ENCODE results near the gene MBNL1. TPM values are rescaled to one million over a fixed set of nuclear protein-coding genes. Genes with fewer than 3 reads are reported as not detected.

Gene MBNL1
- polyA plus RNA-seq, 3 donors = 17.5 to 80.9 (median 65.6) TPM

- WGBS, 3 donors = 22 to 68% (median 48%) methylated on average over 1 of the region's 1 CpG
Measured at GRCh38 chr3:152307829-152308474, 39.2 kb downstream of the MBNL1 start.

GRCh38 chr3:152308475-152308844 is 39.7 kb downstream of the MBNL1 start:
- H3K27ac ChIP-seq (ENCODE audit: low read depth, low read length) = no peak overlapping the region
- WGBS, 3 donors = 84 to 98% (median 91%) methylated on average over 1 of the region's 1 CpG

More at GRCh38 chr3:152307829-152308474, 39.2 kb downstream of the MBNL1 start:
- H3K27ac ChIP-seq (ENCODE audit: low read depth, low read length) = no peak overlapping the region

GRCh38 chr3:152309031-152309430 is 40.3 kb downstream of the MBNL1 start:
- H3K27ac ChIP-seq (ENCODE audit: low read depth, low read length) = no peak overlapping the region
- 67 to 88% (median 73%) methylated on average over 3 of the region's 3 CpGs for WGBS, 3 donors

- no peak overlapping the region for H3K27ac ChIP-seq (ENCODE audit: low read depth, low read length)
- 60 to 70% (median 61%) methylated on average over 6 of the region's 6 CpGs for WGBS, 3 donors
Measured at GRCh38 chr3:152309535-152310307, 41.0 kb downstream of the MBNL1 start.

GRCh38 chr3:152313430-152313829 is 44.7 kb downstream of the MBNL1 start:
- 23 to 84% (median 79%) methylated on average over 2 of the region's 2 CpGs for WGBS, 3 donors
- H3K27ac ChIP-seq (ENCODE audit: low read depth, low read length) = no peak overlapping the region

GRCh38 chr3:152313914-152314313 is 45.2 kb downstream of the MBNL1 start:
- H3K27ac ChIP-seq (ENCODE audit: low read depth, low read length) = no peak overlapping the region

- H3K27ac ChIP-seq (ENCODE audit: low read depth, low read length) = no peak overlapping the region
- 70 to 81% (median 76%) methylated on average over 3 of the region's 3 CpGs for WGBS, 3 donors
Measured at GRCh38 chr3:152314677-152315353, 46.1 kb downstream of the MBNL1 start.

GRCh38 chr3:152315623-152316022 is 46.9 kb downstream of the MBNL1 start:
- H3K27ac ChIP-seq (ENCODE audit: low read depth, low read length) = no peak overlapping the region
- WGBS, 3 donors = 60 to 64% (median 64%) methylated on average over 6 of the region's 6 CpGs

- no peak overlapping the region for H3K27ac ChIP-seq (ENCODE audit: low read depth, low read length)
- whole genome bisulfite sequencing, 3 donors = 89 to 98% (median 97%) methylated on average over 1 of the region's 1 CpG
Measured at GRCh38 chr3:152316318-152316717, 47.6 kb downstream of the MBNL1 start.

- WGBS, 3 donors = 58 to 88% (median 62%) methylated on average over 4 of the region's 4 CpGs
Measured at GRCh38 chr3:152317184-152317583, 48.5 kb downstream of the MBNL1 start.

GRCh38 chr3:152317956-152318355 is 49.2 kb downstream of the MBNL1 start:
- 55 to 62% (median 56%) methylated on average over 4 of the region's 4 CpGs for WGBS, 3 donors
- no peak overlapping the region for H3K27ac ChIP-seq (ENCODE audit: low read depth, low read length)

More at GRCh38 chr3:152317184-152317583, 48.5 kb downstream of the MBNL1 start:
- H3K27ac ChIP-seq (ENCODE audit: low read depth, low read length) = no peak overlapping the region

- H3K27ac ChIP-seq (ENCODE audit: low read depth, low read length) = no peak overlapping the region
Measured at GRCh38 chr3:152318512-152318911, 49.8 kb downstream of the MBNL1 start.

- WGBS, 3 donors = 84 to 91% (median 85%) methylated on average over 2 of the region's 2 CpGs
- H3K27ac ChIP-seq (ENCODE audit: low read depth, low read length) = no peak overlapping the region
Measured at GRCh38 chr3:152319256-152319655, 50.5 kb downstream of the MBNL1 start.

- WGBS, 3 donors = 70 to 81% (median 75%) methylated on average over 3 of the region's 3 CpGs
- no peak overlapping the region for H3K27ac ChIP-seq (ENCODE audit: low read depth, low read length)
Measured at GRCh38 chr3:152319831-152320617, 51.3 kb downstream of the MBNL1 start.

GRCh38 chr3:152321200-152321954 is 52.6 kb downstream of the MBNL1 start:
- WGBS, 3 donors = 64 to 80% (median 76%) methylated on average over 2 of the region's 2 CpGs
- no peak overlapping the region for H3K27ac ChIP-seq (ENCODE audit: low read depth, low read length)

GRCh38 chr3:152321955-152322377 is 53.2 kb downstream of the MBNL1 start:
- 88 to 90% (median 89%) methylated on average over 2 of the region's 2 CpGs for WGBS, 3 donors
- no peak overlapping the region for H3K27ac ChIP-seq (ENCODE audit: low read depth, low read length)

- H3K27ac ChIP-seq (ENCODE audit: low read depth, low read length) = no peak overlapping the region
- 3 to 7% (median 4%) methylated on average over 1 of the region's 1 CpG for WGBS, 3 donors
Measured at GRCh38 chr3:152322756-152323155, 54.0 kb downstream of the MBNL1 start.

- WGBS, 3 donors = 40 to 62% (median 42%) methylated on average over 4 of the region's 4 CpGs
- H3K27ac ChIP-seq (ENCODE audit: low read depth, low read length) = no peak overlapping the region
Measured at GRCh38 chr3:152323834-152324233, 55.1 kb downstream of the MBNL1 start.

Data from adipose tissue (tissue), 3 donors.